GM23338 (cell line): ENCODE results near the gene OLFM1. TPM values are rescaled to one million over a fixed set of nuclear protein-coding genes. Genes with fewer than 3 reads are reported as not detected.

Source experiments
- ATAC-seq: fragments of 200-7000 bp; cut with Tn5 transposase; 3 replicates; pipeline ENCODE4 v1.9.1; 2020
- DNase-seq: peaks from one replicate; pipeline ENCODE4 v3.0.0-alpha.2; 2015; ENCODE audit warnings: low spot score
- H2AFZ ChIP-seq: fragments of 200-600 bp; sonication (generic); 2 replicates; pipeline ENCODE4 v1.8.0; 2016; ENCODE audit warnings: antibody characterized with exemption, mild to moderate bottlenecking, moderate library complexity
- H3F3A ChIP-seq: fragments of 200-600 bp; sonication (generic); replicated peaks from 2 replicates; pipeline ENCODE4 v1.8.0; 2017; ENCODE audit warnings: antibody characterized with exemption, mixed run types, low read depth
- H3K27ac ChIP-seq: fragments of 200-600 bp; sonication (generic); 2 replicates; pipeline ENCODE4 v1.6.1; 2016; ENCODE audit warnings: low read depth
- H3K27me3 ChIP-seq: fragments of 200-600 bp; sonication (generic); 2 replicates; pipeline ENCODE4 v1.8.0; 2016; ENCODE audit warnings: mild to moderate bottlenecking, mixed run types, moderate library complexity; ENCODE audit not compliant: insufficient read depth
- H3K36me3 ChIP-seq: fragments of 200-600 bp; sonication (generic); 2 replicates; pipeline ENCODE4 v1.8.0; 2016; ENCODE audit warnings: mild to moderate bottlenecking; ENCODE audit not compliant: insufficient read depth
- H3K4me1 ChIP-seq: fragments of 200-600 bp; sonication (generic); 2 replicates; pipeline ENCODE4 v1.8.0; 2016; ENCODE audit warnings: mild to moderate bottlenecking, moderate library complexity; ENCODE audit not compliant: insufficient read depth
- H3K4me2 ChIP-seq: fragments of 200-600 bp; sonication (generic); 2 replicates; pipeline ENCODE4 v1.7.1; 2017; ENCODE audit warnings: mixed run types
- H3K4me3 ChIP-seq: fragments of 200-600 bp; sonication (generic); 2 replicates; pipeline ENCODE4 v1.6.1; 2016; ENCODE audit warnings: mixed run types
- H3K79me2 ChIP-seq: fragments of 200-600 bp; sonication (generic); replicated peaks from 2 replicates; pipeline ENCODE4 v1.8.0; 2017; ENCODE audit warnings: mild to moderate bottlenecking; ENCODE audit not compliant: insufficient read depth
- H3K9me2 ChIP-seq: fragments of 200-600 bp; sonication (generic); 2 replicates; pipeline ENCODE4 v1.8.0; 2017; ENCODE audit not compliant: insufficient read depth
- H4K20me1 ChIP-seq: fragments of 200-600 bp; sonication (generic); replicated peaks from 2 replicates; pipeline ENCODE4 v1.8.0; 2017; ENCODE audit warnings: mild to moderate bottlenecking; ENCODE audit not compliant: insufficient read depth
- H3K27ac Mint-ChIP-seq: 2 replicates; pipeline ENCODE4 v1.8.0; 2020; ENCODE audit warnings: inconsistent platforms, mild to moderate bottlenecking, moderate library complexity, mixed read lengths
- H3K27me3 Mint-ChIP-seq: 3 replicates; pipeline ENCODE4 v1.8.0; 2022; ENCODE audit warnings: low read depth, mild to moderate bottlenecking, moderate library complexity, mixed read lengths, inconsistent platforms; ENCODE audit not compliant: insufficient read depth, poor library complexity
- H3K36me3 Mint-ChIP-seq: 3 replicates; pipeline ENCODE4 v1.8.0; 2021; ENCODE audit warnings: low read depth, mild to moderate bottlenecking, inconsistent platforms, moderate library complexity, mixed read lengths
- H3K4me1 Mint-ChIP-seq: 3 replicates; pipeline ENCODE4 v1.8.0; 2020; ENCODE audit warnings: mild to moderate bottlenecking, inconsistent platforms, mixed read lengths
- H3K4me3 Mint-ChIP-seq: 3 replicates; pipeline ENCODE4 v1.8.0; 2021; ENCODE audit warnings: moderate library complexity, mild to moderate bottlenecking, inconsistent platforms, mixed read lengths
- H3K9me3 Mint-ChIP-seq: 3 replicates; pipeline ENCODE4 v1.8.0; 2020; ENCODE audit warnings: moderate library complexity, mild to moderate bottlenecking, inconsistent platforms, mixed read lengths
- CREB1 ChIP-seq: fragments of 250-450 bp; sonication (Bioruptor Pico); IDR thresholded peaks from 2 replicates; pipeline ENCODE4 v1.5.0; 2020; ENCODE audit warnings: low read depth, mild to moderate bottlenecking, moderate library complexity
- CTCF ChIP-seq, 2 experiments: fragments of 200-600 bp in 1 of 2; sonication (generic) in 1 of 2; conservative IDR thresholded peaks; 2 replicates each; pipeline versions ENCODE4 v1.5.1 to v1.6.1; 2016 to 2017; ENCODE audit warnings: antibody characterized with exemption in 2 of 2, low read depth in 2 of 2, mild to moderate bottlenecking in 2 of 2, moderate library complexity in 1 of 2
- ETS1 ChIP-seq: IDR thresholded peaks from 2 replicates; pipeline ENCODE4 v1.6.1; 2016; ENCODE audit warnings: antibody characterized with exemption
- EZH2 ChIP-seq: fragments of 200-600 bp; sonication (generic); IDR thresholded peaks from one replicate; pipeline ENCODE4 v1.8.0; 2017; ENCODE audit warnings: antibody characterized with exemption, mild to moderate bottlenecking, low read depth; ENCODE audit not compliant: unreplicated experiment
- EZH2phosphoT487 ChIP-seq: fragments of 200-600 bp; sonication (generic); IDR thresholded peaks from one replicate; pipeline ENCODE4 v1.8.1; 2018; ENCODE audit warnings: antibody characterized with exemption; ENCODE audit not compliant: unreplicated experiment
- JUNB ChIP-seq: IDR thresholded peaks from one replicate; pipeline ENCODE4 v1.6.1; 2016; ENCODE audit warnings: antibody characterized with exemption; ENCODE audit not compliant: unreplicated experiment
- NANOG ChIP-seq: IDR thresholded peaks from 2 replicates; pipeline ENCODE4 v1.6.1; 2016; ENCODE audit warnings: antibody characterized with exemption, borderline replicate concordance
- POLR2AphosphoS5 ChIP-seq: IDR thresholded peaks from 2 replicates; pipeline ENCODE4 v1.6.1; 2016; ENCODE audit warnings: antibody characterized with exemption, low read depth
- REST ChIP-seq: IDR thresholded peaks from one replicate; pipeline ENCODE4 v1.6.1; 2018; ENCODE audit warnings: antibody characterized with exemption; ENCODE audit not compliant: unreplicated experiment
- STAT1 ChIP-seq: IDR thresholded peaks from one replicate; pipeline ENCODE4 v1.6.1; 2016; ENCODE audit warnings: antibody characterized with exemption; ENCODE audit not compliant: unreplicated experiment
- ZNF114 ChIP-seq: fragments of 250-450 bp; sonication (Bioruptor Pico); IDR thresholded peaks from 2 replicates; pipeline ENCODE4 v1.5.0; 2020; ENCODE audit warnings: mild to moderate bottlenecking, moderate library complexity
- ZNF331 ChIP-seq: fragments of 250-450 bp; sonication (Bioruptor Pico); IDR thresholded peaks from 2 replicates; pipeline ENCODE4 v1.5.0; 2020; ENCODE audit warnings: low read depth, mild to moderate bottlenecking, moderate library complexity
- ZNF462 ChIP-seq: fragments of 250-450 bp; sonication (Bioruptor Pico); IDR thresholded peaks from 2 replicates; pipeline ENCODE4 v1.5.0; 2020; ENCODE audit warnings: mild to moderate bottlenecking, moderate library complexity
- polyA plus RNA-seq: library from polyadenylated mRNA; unstranded; fragments of >200 nt; fragmentation: Nextera tagmentation; extraction: Ambion mirVana; gene quantifications from 2 replicates; pipeline ENCODE4 v1.2.1, GENCODE V29; 2016
- total RNA-seq: library from RNA; depleted of rRNA; stranded (reverse); fragments of >200 nt; shearing (Covaris generic); gene quantifications from 2 replicates; pipeline ENCODE4 v1.2.3, GENCODE V29; 2014

Gene OLFM1
- total and polyA plus RNA-seq, 2 experiments from 2014 or later, result 20.6 to 40.1 TPM

GRCh38 chr9:135100241-135100681, 12.8 kb downstream of the OLFM1 start:
- H2AFZ ChIP-seq, result no peak overlapping the region
- H3F3A ChIP-seq, result no peaks in the 10 kb centered on the region; the same call in 1 of the 2 replicates
- H3K27ac ChIP-seq, result no peak overlapping the region
- H3K4me1 Mint-ChIP-seq, result peaks cover 7% of the 10 kb centered on the region
- H3K27me3 Mint-ChIP-seq, result peaks cover 4% of the 10 kb centered on the region
- ATAC-seq, result no peak
- H3K36me3 Mint-ChIP-seq, result peaks cover 35% of the 10 kb centered on the region
- no peak overlapping the region for H3K4me2 ChIP-seq
- H3K36me3 ChIP-seq, result peaks cover 5% of the 10 kb centered on the region; the same call in 1 of the 2 replicates
- peaks cover 7% of the 10 kb centered on the region for H4K20me1 ChIP-seq
- no peak for TF ChIP-seq NANOG
- no peak for TF ChIP-seq ZNF462 (CRISPR knock-in tag)
- TF ChIP-seq EZH2, result no peak
- no peak for TF ChIP-seq ETS1
- TF ChIP-seq STAT1, result no peak
- no peak for TF ChIP-seq ZNF331 (CRISPR knock-in tag)
- TF ChIP-seq ZNF114 (CRISPR knock-in tag), result no peak
- no peak for TF ChIP-seq POLR2AphosphoS5
- TF ChIP-seq REST, result no peak
- no peak for TF ChIP-seq JUNB
- no peak for TF ChIP-seq CREB1
- TF ChIP-seq EZH2phosphoT487, result no peak
- TF ChIP-seq CTCF (conservative IDR thresholded peaks at IDR 0.05; ENCODE audit: low read depth in 2 of 2), result no peak
- DNase-seq, result no peak
- no peaks in the 10 kb centered on the region for H3K4me1 ChIP-seq
- H3K9me3 Mint-ChIP-seq, result 0 out of 3 replicates have a peak, but pooled peaks cover 2% of the 10 kb centered on the region
- no peaks in the 10 kb centered on the region for H3K27me3 ChIP-seq
- no peak overlapping the region for H3K4me3 Mint-ChIP-seq
- no peaks in the 10 kb centered on the region for H3K79me2 ChIP-seq
- H3K27ac Mint-ChIP-seq, result no peak overlapping the region
- no peaks in the 10 kb centered on the region for H3K9me2 ChIP-seq
- H3K4me3 ChIP-seq, result no peak overlapping the region
